HL-60 (cell line): Measurements from ENCODE around the gene TNNT1.

Experiments
- DNase-seq, 2 experiments: peaks; one replicate each; pipeline ENCODE4 v3.0.0-alpha.2; 2010 to 2020; ENCODE audit warnings: low read depth in 1 of 2, low spot score in 1 of 2
- H3K27ac ChIP-seq: fragments of 250-450 bp; sonication (Bioruptor Pico); replicated peaks from 2 replicates; pipeline ENCODE4 v1.5.1; 2020; ENCODE audit warnings: mild to moderate bottlenecking, moderate library complexity
- H3K27me3 ChIP-seq: fragments of 250-450 bp; sonication (Bioruptor Pico); 2 replicates; pipeline ENCODE4 v1.5.1; 2021; ENCODE audit warnings: mild to moderate bottlenecking, moderate library complexity; ENCODE audit not compliant: insufficient read depth, poor library complexity, severe bottlenecking
- H3K4me3 ChIP-seq: replicated peaks from 2 replicates; pipeline ENCODE4 v1.5.1; 2011; ENCODE audit warnings: mild to moderate bottlenecking, control low read depth, low read length; ENCODE audit not compliant: insufficient read depth
- CTCF ChIP-seq: IDR thresholded peaks from one replicate; pipeline ENCODE4 v1.5.1; 2011; ENCODE audit warnings: low read length, control low read depth, inconsistent platforms; ENCODE audit not compliant: insufficient read depth
- GABPA ChIP-seq: IDR thresholded peaks from 2 replicates; pipeline ENCODE4 v1.6.1; 2012; ENCODE audit warnings: low read depth
- POLR2AphosphoS5 ChIP-seq: IDR thresholded peaks from 2 replicates; pipeline ENCODE4 v1.6.1; 2012; ENCODE audit warnings: low read depth
- REST ChIP-seq: IDR thresholded peaks from 2 replicates; pipeline ENCODE4 v1.6.1; 2012; ENCODE audit warnings: low read depth; ENCODE audit not compliant: insufficient replicate concordance
- SPI1 ChIP-seq: IDR thresholded peaks from 2 replicates; pipeline ENCODE4 v1.6.1; 2012; ENCODE audit warnings: low read depth, mild to moderate bottlenecking, borderline replicate concordance

The TNNT1 gene

GRCh38 chr19:55112246-55112776, 36.7 kb downstream of the TNNT1 start:
- Histone ChIP-seq H3K4me3 (no peak overlapping the region), H3K27ac (no peak overlapping the region), H3K27me3 (no peaks in the 10 kb centered on the region)
- no peak for TF ChIP-seq SPI1
- TF ChIP-seq POLR2AphosphoS5 = no peak
- no peak for TF ChIP-seq GABPA
- no peak for TF ChIP-seq CTCF
- TF ChIP-seq REST = no peak
- no peak for DNase-seq

DNA sequence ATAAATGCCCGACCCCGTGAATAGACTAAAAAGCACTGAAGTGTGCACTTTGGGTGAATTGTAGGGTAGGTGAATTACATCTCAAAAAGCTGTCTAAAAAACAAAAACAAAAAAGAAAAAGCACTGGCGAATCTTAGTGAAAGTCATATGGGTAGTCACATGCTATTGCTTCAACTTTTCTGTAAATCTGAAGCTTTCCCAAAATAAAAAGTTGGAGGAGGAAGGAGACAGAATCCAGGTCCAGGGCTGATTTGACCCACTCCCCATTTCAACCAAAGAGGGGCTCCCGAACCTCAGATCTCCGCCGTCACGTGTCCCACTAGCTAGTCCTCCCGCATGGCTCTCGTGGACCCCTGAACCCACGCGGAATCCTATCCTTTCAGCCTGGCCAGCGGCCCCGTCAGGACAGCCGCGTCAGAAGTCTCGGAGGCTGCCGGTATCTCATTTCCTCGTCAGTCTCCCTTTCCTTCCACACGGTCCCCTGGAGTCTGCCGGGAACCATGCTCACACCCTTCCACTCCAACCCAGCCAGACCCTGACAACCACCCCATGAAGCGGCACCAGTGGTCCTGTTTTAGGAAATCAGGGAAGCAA, 37.7 kb downstream of the TNNT1 start:
- no peak overlapping the region for H3K4me3 ChIP-seq

More for the DNA sequence above, 37.7 kb downstream of the TNNT1 start:
- no peak for DNase-seq
- H3K27ac ChIP-seq = no peak overlapping the region
- TF ChIP-seq REST = no peak
- no peak for TF ChIP-seq GABPA
- no peak for TF ChIP-seq POLR2AphosphoS5
- no peak for TF ChIP-seq CTCF
- no peak for TF ChIP-seq SPI1
- no peaks in the 10 kb centered on the region for H3K27me3 ChIP-seq
